ENCODE results near the gene WDCP. TPM values are rescaled to one million over a fixed set of nuclear protein-coding genes. Genes with fewer than 3 reads are reported as not detected.

The WDCP gene
- total RNA-seq, 6 experiments from 2014 or later = 4.3 to 8.7 (median 5.5) TPM

DNA sequence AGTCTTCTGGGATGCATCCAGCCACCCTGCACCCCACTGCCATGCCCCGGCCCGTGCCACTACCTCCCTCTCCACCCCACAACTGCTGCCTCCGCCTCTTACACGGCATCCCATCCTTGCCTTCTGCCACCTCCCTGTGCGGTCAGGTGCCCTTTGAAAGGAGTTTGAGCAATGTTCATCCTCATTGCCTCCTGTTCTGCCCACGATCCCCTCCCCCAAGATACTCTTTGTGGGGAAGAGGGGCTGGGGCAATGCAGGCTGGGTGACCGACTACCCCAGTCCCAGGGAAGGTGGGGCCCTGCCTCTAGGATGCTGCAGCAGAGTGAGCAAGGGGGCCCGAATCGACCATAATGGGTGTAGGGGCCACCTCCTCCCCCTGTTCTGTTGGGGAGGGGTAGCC lies 28.9 kb downstream of the WDCP start:
- intact Hi-C loops (cut with DNase I) = no loop called here
- Histone ChIP-seq H3K4me3 (no peak overlapping the region), H3K4me1 (no peaks in the 10 kb centered on the region), H3K9me3 (no peaks in the 10 kb centered on the region), H3K36me3 (no peaks in the 10 kb centered on the region), H3K27ac (no peak overlapping the region), H3K27me3 (no peaks in the 10 kb centered on the region)
- no peak for ATAC-seq
- TF ChIP-seq, protein P1, sequence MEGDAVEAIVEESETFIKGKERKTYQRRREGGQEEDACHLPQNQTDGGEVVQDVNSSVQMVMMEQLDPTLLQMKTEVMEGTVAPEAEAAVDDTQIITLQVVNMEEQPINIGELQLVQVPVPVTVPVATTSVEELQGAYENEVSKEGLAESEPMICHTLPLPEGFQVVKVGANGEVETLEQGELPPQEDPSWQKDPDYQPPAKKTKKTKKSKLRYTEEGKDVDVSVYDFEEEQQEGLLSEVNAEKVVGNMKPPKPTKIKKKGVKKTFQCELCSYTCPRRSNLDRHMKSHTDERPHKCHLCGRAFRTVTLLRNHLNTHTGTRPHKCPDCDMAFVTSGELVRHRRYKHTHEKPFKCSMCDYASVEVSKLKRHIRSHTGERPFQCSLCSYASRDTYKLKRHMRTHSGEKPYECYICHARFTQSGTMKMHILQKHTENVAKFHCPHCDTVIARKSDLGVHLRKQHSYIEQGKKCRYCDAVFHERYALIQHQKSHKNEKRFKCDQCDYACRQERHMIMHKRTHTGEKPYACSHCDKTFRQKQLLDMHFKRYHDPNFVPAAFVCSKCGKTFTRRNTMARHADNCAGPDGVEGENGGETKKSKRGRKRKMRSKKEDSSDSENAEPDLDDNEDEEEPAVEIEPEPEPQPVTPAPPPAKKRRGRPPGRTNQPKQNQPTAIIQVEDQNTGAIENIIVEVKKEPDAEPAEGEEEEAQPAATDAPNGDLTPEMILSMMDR (IDR thresholded peaks at IDR 0.05) = no peak
- no peak for TF ChIP-seq POLR2A (IDR thresholded peaks at IDR 0.05)
- 85% methylated on average over 7 of the region's 9 CpGs for WGBS (ENCODE audit: insufficient coverage, low coverage, low lambda C conversion rate, missing lambda C conversion rate)
- no peak for DNase-seq

DNA sequence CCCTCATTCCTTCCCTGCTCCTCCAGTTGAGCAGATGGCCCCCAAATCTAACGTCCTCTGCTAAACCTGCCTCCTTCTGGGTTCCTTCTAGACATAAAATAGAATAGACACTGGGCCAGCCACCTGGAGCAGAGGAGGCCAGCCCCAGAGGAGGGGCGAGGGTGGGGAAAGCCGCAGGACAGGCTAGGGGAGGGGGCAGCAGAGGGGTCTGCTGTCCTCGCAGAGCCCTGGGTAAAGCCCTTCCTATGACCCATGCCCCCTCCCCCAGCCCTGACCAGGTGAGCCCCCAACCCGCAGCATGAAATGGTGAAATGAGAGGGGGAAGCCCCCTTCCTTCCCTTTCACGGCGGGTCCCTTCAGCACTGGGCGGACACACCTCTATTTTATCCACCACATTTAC lies 29.5 kb downstream of the WDCP start:
- no peak overlapping the region for H3K27ac ChIP-seq
- no peak for ATAC-seq
- H3K27me3 ChIP-seq = no peaks in the 10 kb centered on the region
- no peak overlapping the region for H3K4me3 ChIP-seq
- no peaks in the 10 kb centered on the region for H3K9me3 ChIP-seq
- no peak for DNase-seq
- no peaks in the 10 kb centered on the region for H3K36me3 ChIP-seq
- 84% methylated on average over 6 of the region's 8 CpGs for WGBS (ENCODE audit: insufficient coverage, low coverage, low lambda C conversion rate, missing lambda C conversion rate)
- no peaks in the 10 kb centered on the region for H3K4me1 ChIP-seq
- TF ChIP-seq, protein P1 (IDR thresholded peaks at IDR 0.05) = no peak
- TF ChIP-seq POLR2A (IDR thresholded peaks at IDR 0.05) = no peak
- intact Hi-C loops (cut with DNase I) = no loop called here

DNA sequence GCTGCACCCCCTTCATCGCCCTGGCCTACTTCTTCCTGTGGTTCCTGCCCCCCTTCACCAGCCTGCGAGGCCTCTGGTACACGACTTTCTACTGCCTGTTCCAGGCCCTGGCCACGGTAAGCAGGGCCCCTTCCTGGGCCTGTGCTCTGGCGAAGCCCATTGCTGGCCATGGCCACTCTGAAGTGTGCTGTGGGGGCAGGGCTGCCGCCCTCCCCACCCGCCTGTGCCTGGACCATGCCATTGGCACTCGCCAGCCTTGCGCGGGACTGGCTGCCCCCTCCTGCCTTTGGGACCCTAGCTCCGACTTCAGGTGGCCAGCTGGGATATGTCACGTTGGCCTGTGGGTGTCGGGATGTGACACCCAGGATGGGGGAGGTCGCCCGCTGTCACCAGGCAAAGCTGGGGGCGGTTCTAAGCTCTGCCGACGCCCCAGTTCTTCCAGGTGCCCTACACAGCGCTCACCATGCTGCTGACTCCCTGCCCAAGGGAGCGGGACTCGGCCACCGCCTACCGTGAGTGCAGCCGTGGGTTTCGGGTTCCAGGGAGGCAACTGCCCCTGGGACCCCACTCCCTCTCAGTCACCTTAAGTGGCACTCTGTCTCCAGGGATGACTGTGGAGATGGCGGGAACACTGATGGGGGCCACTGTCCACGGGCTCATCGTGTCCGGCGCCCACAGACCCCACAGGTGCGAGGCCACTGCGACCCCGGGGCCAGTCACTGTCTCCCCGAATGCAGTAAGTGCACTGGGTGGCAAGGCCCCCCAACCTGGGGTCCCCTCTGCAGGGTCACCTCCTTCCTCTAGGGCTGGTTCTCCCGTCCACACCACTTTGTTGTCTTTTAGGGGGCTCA lies 30.1 kb downstream of the WDCP start:
- no peaks in the 10 kb centered on the region for H3K36me3 ChIP-seq
- WGBS (ENCODE audit: insufficient coverage, low coverage, low lambda C conversion rate, missing lambda C conversion rate) = 97% methylated on average over 10 of the region's 35 CpGs
- intact Hi-C loops (cut with DNase I) = no loop called here
- H3K4me1 ChIP-seq = no peaks in the 10 kb centered on the region
- DNase-seq = no peak
- H3K27ac ChIP-seq = no peak overlapping the region
- H3K4me3 ChIP-seq = no peak overlapping the region
- H3K27me3 ChIP-seq = no peaks in the 10 kb centered on the region
- no peaks in the 10 kb centered on the region for H3K9me3 ChIP-seq
- TF ChIP-seq, protein P1 (IDR thresholded peaks at IDR 0.05) = no peak
- no peak for TF ChIP-seq POLR2A (IDR thresholded peaks at IDR 0.05)
- ATAC-seq = no peak

DNA sequence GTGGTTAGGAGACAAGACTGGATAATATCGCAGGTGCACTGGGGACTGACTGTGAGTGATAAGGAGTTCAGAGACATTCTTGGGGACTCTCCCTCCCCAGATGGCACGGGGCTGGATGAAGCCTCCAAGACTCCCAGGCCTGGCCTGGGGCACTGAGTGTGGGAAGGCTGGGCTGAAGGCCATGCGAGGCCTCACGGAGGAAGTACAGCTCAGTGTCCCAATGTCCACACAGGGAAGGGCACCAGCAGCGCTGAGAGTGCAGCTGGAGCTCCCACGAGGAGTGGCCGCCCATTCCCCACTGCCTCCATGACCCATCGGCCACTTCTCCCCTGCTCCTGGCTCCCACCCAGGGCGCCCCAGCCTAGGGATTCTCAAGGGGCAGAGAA lies 30.8 kb downstream of the WDCP start:
- intact Hi-C loops (cut with DNase I) = no loop called here
- WGBS (ENCODE audit: insufficient coverage, low coverage, low lambda C conversion rate, missing lambda C conversion rate) = 82% methylated on average over 2 of the region's 9 CpGs
- DNase-seq (no peak), ATAC-seq (peak in 1 of 4 donors; percentile 11)
- Histone ChIP-seq H3K27me3 (no peaks in the 10 kb centered on the region), H3K36me3 (no peaks in the 10 kb centered on the region), H3K4me1 (no peaks in the 10 kb centered on the region), H3K9me3 (no peaks in the 10 kb centered on the region), H3K27ac (no peak overlapping the region), H3K4me3 (no peak overlapping the region)
- no peak for TF ChIP-seq POLR2A (IDR thresholded peaks at IDR 0.05)
- TF ChIP-seq, protein P1 (IDR thresholded peaks at IDR 0.05) = no peak

All from right lobe of liver (tissue), 6 donors.